Measurements from ENCODE around the gene SNRNP27.

GRCh38 chr2:69945941-69946340 lies 52.2 kb downstream of the SNRNP27 start:
- no peak for TF ChIP-seq CTCF (IDR thresholded peaks at IDR 0.05; ENCODE audit: low read depth, low read length)
- no peak for TF ChIP-seq EZH2phosphoT487 (IDR thresholded peaks at IDR 0.05; ENCODE audit: low read depth)
